MCF 10A (cell line): Measurements from ENCODE around the gene MMP27. TPM values are rescaled to one million over a fixed set of nuclear protein-coding genes. Genes with fewer than 3 reads are reported as not detected.
A peak's percentile ranks its signal among the peaks of the same experiment; 100 is the strongest.

ENCODE experiments used
- BruUV-seq: library from RNA; stranded (reverse); fragments of 400-500 nt; replicated peaks from 2 replicates; lab custom pipeline; 2021; lab: Mats Ljungman, UMichigan
- CTCF ChIA-PET: fragments of 300-600 bp; sonication (Branson Sonifier 250); formaldehyde crosslinking; extraction: SDS; loops from one replicate; lab custom pipeline; 2021; ENCODE audit warnings: antibody characterized with exemption, inconsistent platforms; lab: Yijun Ruan, JAX
- POLR2A ChIA-PET: fragments of 300-600, 350-650 bp; sonication (Branson Sonifier 250); formaldehyde crosslinking; extraction: SDS; loops from one replicate; lab custom pipeline; 2020; ENCODE audit warnings: antibody characterized with exemption, inconsistent platforms; lab: Yijun Ruan, JAX
- DNase-seq: peaks from one replicate; pipeline ENCODE4 v3.0.0-alpha.2; 2018; ENCODE audit not compliant: unreplicated experiment
- H3K27ac Mint-ChIP-seq: one replicate; pipeline ENCODE4 v1.8.0; 2022; ENCODE audit warnings: mild to moderate bottlenecking, low read depth, mixed read lengths; ENCODE audit not compliant: unreplicated experiment
- H3K27me3 Mint-ChIP-seq: one replicate; pipeline ENCODE4 v1.8.0; 2022; ENCODE audit warnings: mixed read lengths; ENCODE audit not compliant: insufficient read depth, unreplicated experiment
- H3K36me3 Mint-ChIP-seq: one replicate; pipeline ENCODE4 v1.8.0; 2022; ENCODE audit warnings: mild to moderate bottlenecking, moderate library complexity, mixed read lengths; ENCODE audit not compliant: insufficient read depth, unreplicated experiment
- H3K4me1 Mint-ChIP-seq: one replicate; pipeline ENCODE4 v1.8.0; 2022; ENCODE audit warnings: mixed read lengths; ENCODE audit not compliant: insufficient read depth, unreplicated experiment
- H3K4me3 Mint-ChIP-seq: one replicate; pipeline ENCODE4 v1.8.0; 2022; ENCODE audit warnings: mild to moderate bottlenecking, moderate library complexity, mixed read lengths; ENCODE audit not compliant: unreplicated experiment
- H3K9me3 Mint-ChIP-seq: one replicate; pipeline ENCODE4 v1.8.0; 2022; ENCODE audit warnings: mixed read lengths; ENCODE audit not compliant: unreplicated experiment
- CTCF ChIP-seq: fragments of 200-600 bp; IDR thresholded peaks from one replicate; pipeline ENCODE4 v1.8.0; 2022; ENCODE audit warnings: antibody characterized with exemption, mild to moderate bottlenecking; ENCODE audit not compliant: unreplicated experiment
- intact Hi-C: fragments of 100-400 bp; cut with micrococcal nuclease; formaldehyde crosslinking; loops from 2 replicates; pipeline ENCODE4 v1.14.1; 2022
- total RNA-seq: library from RNA; stranded (reverse); gene quantifications from 2 replicates; pipeline ENCODE4 v1.2.3, GENCODE V29; 2022

MMP27 gene
- total RNA-seq, 1 experiment from 2014 or later: not detected

- Mint-ChIP-seq H3K4me3 (no peak overlapping the region), H3K4me1 (peaks cover 11% of the 10 kb centered on the region), H3K9me3 (no peaks in the 10 kb centered on the region), H3K27me3 (no peaks in the 10 kb centered on the region), H3K27ac (no peak overlapping the region), H3K36me3 (no peaks in the 10 kb centered on the region)
- no peak for TF ChIP-seq CTCF
- ChIA-PET POLR2A (no interaction called here), CTCF (interaction anchor here (1.0 kb wide), 2 partner anchors 213 to 325 kb away, joined by 3 read pairs; no protein-coding TSS in a partner anchor)
- no TSS peak for BruUV-seq
- intact Hi-C loops: no loop called here
- peak; percentile 53 for DNase-seq
Measured at GRCh38 chr11:102727890-102728289, 22.3 kb upstream of the MMP27 start.

- TF ChIP-seq CTCF: no peak
- ChIA-PET POLR2A (no interaction called here), CTCF (no interaction called here)
- H3K27ac Mint-ChIP-seq: no peak within 1 kb of the TSS
- no TSS peak for BruUV-seq
- peaks cover 16% of the 10 kb centered on the region for H3K4me1 Mint-ChIP-seq
- H3K4me3 Mint-ChIP-seq: no peak within 1 kb of the TSS
- DNase-seq: no peak
- H3K36me3 Mint-ChIP-seq: no peaks in the 10 kb centered on the region
- intact Hi-C loops: no loop called here
- H3K27me3 Mint-ChIP-seq: no peaks in the 10 kb centered on the region
- no peaks in the 10 kb centered on the region for H3K9me3 Mint-ChIP-seq
Measured at GRCh38 chr11:102724904-102725500, 19.4 kb upstream of the MMP27 start, which contains the start of gene MMP8. Gene MMP8, minus strand, starts transcription at chr11:102724954. Its CDS starts 99 bp downstream, at chr11:102724855.

- Mint-ChIP-seq H3K9me3 (no peaks in the 10 kb centered on the region), H3K4me1 (peaks cover 11% of the 10 kb centered on the region), H3K27ac (no peak overlapping the region), H3K4me3 (no peak overlapping the region), H3K27me3 (peaks cover 16% of the 10 kb centered on the region), H3K36me3 (no peaks in the 10 kb centered on the region)
- no peak for TF ChIP-seq CTCF
- POLR2A ChIA-PET: no interaction called here
- intact Hi-C loops: no loop called here
- no TSS peak for BruUV-seq
- CTCF ChIA-PET: no interaction called here
- DNase-seq: no peak
Measured at GRCh38 chr11:102722821-102723220, 17.3 kb upstream of the MMP27 start.

- DNase-seq: no peak
- POLR2A ChIA-PET: interaction anchor here (0.6 to 1.0 kb wide), 2 partner anchors 40 to 566 kb away, joined by 3 to 4 read pairs; no protein-coding TSS in a partner anchor
- H3K27ac Mint-ChIP-seq: no peak overlapping the region
- intact Hi-C loops: no loop called here
- peaks cover 40% of the 10 kb centered on the region for H3K27me3 Mint-ChIP-seq
- peaks cover 5% of the 10 kb centered on the region for H3K4me1 Mint-ChIP-seq
- CTCF ChIA-PET: no interaction called here
- no peaks in the 10 kb centered on the region for H3K9me3 Mint-ChIP-seq
- no TSS peak for BruUV-seq
- no peak overlapping the region for H3K4me3 Mint-ChIP-seq
- no peaks in the 10 kb centered on the region for H3K36me3 Mint-ChIP-seq
- no peak for TF ChIP-seq CTCF
Measured at GRCh38 chr11:102719620-102720277, 14.2 kb upstream of the MMP27 start.
